ENCODE results near the gene EML3. TPM values are rescaled to one million over a fixed set of nuclear protein-coding genes. Genes with fewer than 3 reads are reported as not detected.
A peak's percentile ranks its signal among the peaks of the same experiment; 100 is the strongest.

EML3 gene
- total and polyA plus RNA-seq, 2 of the 8 experiments (the other 6 are each of a cell fraction or from before 2014, with no cell fraction given): 19.2 to 29.9 TPM

DNA sequence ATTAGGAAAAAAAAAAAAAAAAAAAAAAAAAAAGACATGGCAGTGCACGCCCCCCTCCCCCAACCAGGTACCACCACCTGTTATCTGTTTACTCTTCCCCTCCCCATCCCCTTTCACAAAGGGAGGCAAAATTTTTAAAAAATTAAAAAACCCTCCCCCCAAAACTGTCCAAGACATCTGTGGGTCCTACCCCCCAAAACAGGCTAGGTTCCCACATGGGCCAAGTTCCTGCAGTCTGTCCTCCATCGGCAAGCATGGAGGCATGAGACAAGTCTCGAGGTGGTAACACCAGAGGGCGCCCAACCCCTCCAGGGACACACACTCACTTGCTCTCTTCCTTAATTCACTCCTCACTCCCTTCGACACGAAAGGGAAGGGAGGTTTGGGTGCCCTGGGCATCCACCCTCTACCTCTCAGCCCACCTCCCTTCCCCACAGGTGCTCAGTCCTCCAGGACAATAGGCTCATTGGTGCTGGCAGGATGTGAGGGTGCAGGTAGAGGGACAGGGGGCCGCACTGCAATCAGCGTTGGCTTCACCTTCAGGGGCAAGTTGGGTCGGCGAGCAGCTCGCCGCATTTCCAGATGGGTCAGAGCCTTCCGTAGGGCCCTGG lies 19.0 kb downstream of the EML3 start:
- 72% methylated on average over 12 of the region's 13 CpGs; no CpG with 5 or more reads in 1 of the 2 experiments for WGBS, 2 experiments (ENCODE audit: extremely low coverage in 1 of 2, insufficient coverage in 1 of 2, insufficient read length in 1 of 2, insufficient replicate concordance in 2 of 2, low coverage in 1 of 2, low lambda C conversion rate in 2 of 2, missing lambda C conversion rate in 1 of 2)
- H4K20me1 ChIP-seq (replicated peaks in 1 of 2; ENCODE audit: control insufficient read depth in 1 of 2, insufficient read depth in 2 of 2, low read length in 2 of 2): peaks cover 4 to 5% of the 10 kb centered on the region in 2 experiments
- no peak overlapping the region for H2BK20ac ChIP-seq (ENCODE audit: low read length)
- H2AFZ ChIP-seq (ENCODE audit: low read length): no peak overlapping the region
- DNase-seq (ENCODE audit: low read depth in 1 of 2, low spot score in 2 of 2) (peak in 1 of 2 experiments; percentile 88), FAIRE-seq (no peak)
- no peak overlapping the region for H4K91ac ChIP-seq (replicated peaks; ENCODE audit: insufficient read length, low read length)
- H3K9ac ChIP-seq (replicated peaks in 1 of 4; ENCODE audit: extremely low read depth in 1 of 4, low read depth in 3 of 4, low read length in 3 of 4): no peak overlapping the region
- H3K18ac ChIP-seq (ENCODE audit: extremely low read depth, low read length): no peak overlapping the region
- no peak overlapping the region for H3K4me3 ChIP-seq (ENCODE audit: extremely low read depth in 1 of 4, insufficient read depth in 2 of 4, low read depth in 3 of 4, low read length in 4 of 4)
- H3K56ac ChIP-seq (replicated peaks; ENCODE audit: insufficient read length, low read depth, low read length): no peak overlapping the region
- H3K4me2 ChIP-seq (ENCODE audit: insufficient read depth in 1 of 2, low read depth in 2 of 2, low read length in 2 of 2): no peak overlapping the region
- no peak overlapping the region for H2AK5ac ChIP-seq (ENCODE audit: low read depth, low read length)
- H4K5ac ChIP-seq (ENCODE audit: insufficient read length, low read depth, low read length): no peak overlapping the region
- no peaks in the 10 kb centered on the region for H3K9me3 ChIP-seq (ENCODE audit: insufficient read depth in 2 of 2, low read depth in 1 of 2, low read length in 1 of 2)
- POLR2A ChIA-PET (ENCODE audit: partially characterized antibody): interaction anchor here (0.6 to 12.3 kb wide), 22 partner anchors 8 to 258 kb away, joined by 3 to 235 read pairs (median 8); partner anchors contain the start of genes B3GAT3, C11orf98, CSKMT and EEF1G
- H3K23ac ChIP-seq (ENCODE audit: insufficient read length): no peak overlapping the region
- H3K14ac ChIP-seq (ENCODE audit: insufficient read length): no peak overlapping the region
- no peaks in the 10 kb centered on the region for H3K27me3 ChIP-seq (replicated peaks in 1 of 4; ENCODE audit: control insufficient read depth in 3 of 4, extremely low read depth in 1 of 4, insufficient read depth in 3 of 4, low read length in 3 of 4)
- CTCF ChIA-PET (ENCODE audit: partially characterized antibody): interaction anchor here (0.6 to 7.2 kb wide), 31 partner anchors 7 to 201 kb away, joined by 3 to 97 read pairs (median 3); partner anchors contain the start of genes B3GAT3, EML3, GANAB and MTA2
- H3K36me3 ChIP-seq (ENCODE audit: control insufficient read depth in 2 of 4, insufficient read depth in 4 of 4, low read length in 3 of 4): peaks cover 36 to 52% (median 38%) of the 10 kb centered on the region in 4 experiments
- no peak overlapping the region for H2BK12ac ChIP-seq (ENCODE audit: low read depth, low read length)
- H3K27ac ChIP-seq (ENCODE audit: low read depth, low read length): no peak overlapping the region
- no peak overlapping the region for H2BK120ac ChIP-seq (replicated peaks; ENCODE audit: low read depth, low read length)
- peaks cover 0 to 3% (median under 1%) of the 10 kb centered on the region in 4 experiments; a peak in 5 of 7 replicates for H3K4me1 ChIP-seq (replicated peaks in 1 of 4; ENCODE audit: control insufficient read depth in 3 of 4, insufficient read depth in 4 of 4, low read length in 3 of 4)
- no peaks in the 10 kb centered on the region for H3K79me1 ChIP-seq (ENCODE audit: low read depth, low read length)
- H3K79me2 ChIP-seq (ENCODE audit: control insufficient read depth in 1 of 2, insufficient read depth in 2 of 2, low read length in 2 of 2): peaks cover 0 to 22% of the 10 kb centered on the region in 2 experiments; a peak in 2 of 4 replicates
- H2BK5ac ChIP-seq (ENCODE audit: low read depth, low read length): no peak overlapping the region
- H4K8ac ChIP-seq (ENCODE audit: extremely low read depth, insufficient read depth, low read length): no peak overlapping the region
- peaks cover 6% of the 10 kb centered on the region for H3K23me2 ChIP-seq (ENCODE audit: low read depth, low read length)
- H2BK15ac ChIP-seq (ENCODE audit: low read length): no peak overlapping the region
- H3K4ac ChIP-seq (replicated peaks; ENCODE audit: insufficient read length, low read depth, low read length): no peak overlapping the region
- TF ChIP-seq YY1 (IDR thresholded peaks at IDR 0.05; ENCODE audit: low read depth, low read length) (peak; percentile 85), RAD21 (IDR thresholded peaks at IDR 0.05 in 1 of 2, conservative IDR thresholded peaks at IDR 0.05 in 1 of 2; ENCODE audit: low read depth in 2 of 2, low read length in 2 of 2) (peak; percentile 68), MAX (IDR thresholded peaks at IDR 0.05) (peak; percentile 75), EZH2 (IDR thresholded peaks at IDR 0.05; ENCODE audit: low read depth, low read length, severe bottlenecking) (no peak), CTBP2 (IDR thresholded peaks at IDR 0.05; ENCODE audit: borderline replicate concordance, insufficient read depth, insufficient read length, low read length) (no peak), NRF1 (IDR thresholded peaks at IDR 0.05; ENCODE audit: low read depth, low read length) (no peak), POLR2AphosphoS5 (IDR thresholded peaks at IDR 0.05; ENCODE audit: low read depth, low read length) (peak; percentile 43; the same call in 1 of the 2 replicates)
- TF ChIP-seq, protein P1, sequence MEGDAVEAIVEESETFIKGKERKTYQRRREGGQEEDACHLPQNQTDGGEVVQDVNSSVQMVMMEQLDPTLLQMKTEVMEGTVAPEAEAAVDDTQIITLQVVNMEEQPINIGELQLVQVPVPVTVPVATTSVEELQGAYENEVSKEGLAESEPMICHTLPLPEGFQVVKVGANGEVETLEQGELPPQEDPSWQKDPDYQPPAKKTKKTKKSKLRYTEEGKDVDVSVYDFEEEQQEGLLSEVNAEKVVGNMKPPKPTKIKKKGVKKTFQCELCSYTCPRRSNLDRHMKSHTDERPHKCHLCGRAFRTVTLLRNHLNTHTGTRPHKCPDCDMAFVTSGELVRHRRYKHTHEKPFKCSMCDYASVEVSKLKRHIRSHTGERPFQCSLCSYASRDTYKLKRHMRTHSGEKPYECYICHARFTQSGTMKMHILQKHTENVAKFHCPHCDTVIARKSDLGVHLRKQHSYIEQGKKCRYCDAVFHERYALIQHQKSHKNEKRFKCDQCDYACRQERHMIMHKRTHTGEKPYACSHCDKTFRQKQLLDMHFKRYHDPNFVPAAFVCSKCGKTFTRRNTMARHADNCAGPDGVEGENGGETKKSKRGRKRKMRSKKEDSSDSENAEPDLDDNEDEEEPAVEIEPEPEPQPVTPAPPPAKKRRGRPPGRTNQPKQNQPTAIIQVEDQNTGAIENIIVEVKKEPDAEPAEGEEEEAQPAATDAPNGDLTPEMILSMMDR (IDR thresholded peaks at IDR 0.05; ENCODE audit: control extremely low read depth in 1 of 3, insufficient read depth in 1 of 3, low read depth in 1 of 3, low read length in 3 of 3): peak; percentile 69 to 91 (median 87)
